Kidney (tissue), 14 donors: ENCODE data around the gene HNF1B. TPM values are rescaled to one million over a fixed set of nuclear protein-coding genes. Genes with fewer than 3 reads are reported as not detected.
A peak's percentile ranks its signal among the peaks of the same experiment; 100 is the strongest.

Experiments
- DNase-seq, 5 donors: peaks; one replicate each; pipeline ENCODE4 v3.0.0-alpha.2; 2013 to 2020
- FAIRE-seq: peaks from 2 replicates; lab custom pipeline; 2012; peaks lifted over from hg19 to GRCh38; lab: Jason Lieb, UNC
- H3K27ac ChIP-seq, 2 donors: one replicate each; pipeline ENCODE4 v1.7.0; 2013; ENCODE audit warnings: low read depth in 2 of 2, low read length in 2 of 2, inconsistent platforms in 1 of 2
- H3K27me3 ChIP-seq: one replicate; pipeline ENCODE4 v1.7.1; 2013; ENCODE audit warnings: low read length, inconsistent platforms; ENCODE audit not compliant: control insufficient read depth, insufficient read depth
- H3K36me3 ChIP-seq, 3 donors: one replicate each; pipeline versions ENCODE4 v1.7.0 to v1.7.1; 2013; ENCODE audit warnings: low read length in 3 of 3, control low read depth in 1 of 3, inconsistent platforms in 1 of 3; ENCODE audit not compliant: insufficient read depth in 3 of 3, control insufficient read depth in 2 of 3
- H3K4me1 ChIP-seq, 3 donors: one replicate each; pipeline versions ENCODE4 v1.7.0 to v1.7.1; 2013; ENCODE audit warnings: low read length in 3 of 3, inconsistent platforms in 1 of 3, low read depth in 1 of 3; ENCODE audit not compliant: control insufficient read depth in 2 of 3, insufficient read depth in 2 of 3
- H3K4me3 ChIP-seq, 3 donors: one replicate each; pipeline versions ENCODE4 v1.7.0 to v1.8.1; 2013; ENCODE audit warnings: low read length in 3 of 3, control low read depth in 1 of 3, inconsistent platforms in 1 of 3
- H3K9ac ChIP-seq, 3 donors: one replicate each; pipeline versions ENCODE4 v1.7.0 to v1.7.1; 2013; ENCODE audit warnings: low read length in 3 of 3, control low read depth in 1 of 3, inconsistent platforms in 1 of 3
- H3K9me3 ChIP-seq, 3 donors: one replicate each; pipeline versions ENCODE4 v1.7.0 to v1.7.1; 2013; ENCODE audit warnings: low read length in 3 of 3, control low read depth in 1 of 3, inconsistent platforms in 1 of 3; ENCODE audit not compliant: control insufficient read depth in 2 of 3, insufficient read depth in 1 of 3
- CTCF ChIP-seq: IDR thresholded peaks from 3 replicates; pipeline ENCODE4 v1.5.1; 2012; ENCODE audit warnings: mild to moderate bottlenecking, moderate library complexity, borderline replicate concordance; ENCODE audit not compliant: insufficient read depth; ENCODE audit errors: extremely low read depth
- intact Hi-C: fragments of 100-400 bp; cut with DNase I; formaldehyde crosslinking; loops from one replicate; pipeline ENCODE4 v1.11.1; 2022
- polyA plus RNA-seq: library from polyadenylated mRNA; stranded (reverse); fragments of 350-450 nt; fragmentation: Illumina TruSeq; extraction: RNeasy Lipid Tissue Mini Kit (QIAGEN cat#74804); gene quantifications from one replicate; pipeline ENCODE4 v1.2.3, GENCODE V29; 2014; ENCODE audit warnings: low read depth, low replicate concordance; ENCODE audit not compliant: insufficient read depth
- total RNA-seq: library from RNA; stranded (reverse); fragmentation: NEBNext Ultra II Directional; extraction: Animal tissue kit (Norgen Biotek cat#: 25700); gene quantifications from one replicate; pipeline ENCODE4 v1.2.1, GENCODE V29; 2021
- donor health status: control.
- donor health status: control.
- donor health status: control.
- donor health status: control.
- donor health status: control.
- donor health status: DM: yes; HTN: yes; CAD: no.
- donor health status: Normal renal cell carcinoma (clear cell type).

HNF1B gene
- total and polyA plus RNA-seq, 2 donors from 2014 or later: 84.1 to 185 TPM

DNA sequence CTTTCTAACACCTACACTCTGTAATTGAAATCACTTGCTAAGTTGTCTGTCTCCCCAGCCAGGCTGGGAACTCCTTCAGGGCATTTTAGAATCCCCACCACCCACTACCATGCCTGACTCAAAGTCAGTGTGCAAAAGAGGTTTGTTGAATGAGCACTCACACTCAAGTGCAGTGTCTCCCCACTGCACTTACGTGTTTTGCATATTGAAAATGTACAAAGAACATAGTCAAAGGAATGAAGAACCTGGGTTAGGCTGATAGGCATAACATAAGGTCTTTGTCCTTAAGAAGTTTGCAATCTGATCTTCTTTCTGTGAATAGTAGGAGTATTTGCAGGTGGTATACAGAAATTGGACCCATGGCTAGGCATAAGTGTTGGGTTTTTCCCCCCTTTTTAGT is 67.8 kb downstream of the HNF1B start:
- DNase-seq: no peak
- H3K9ac ChIP-seq: no peak overlapping the region
- peaks cover 0 to 4% (median 4%) of the 10 kb centered on the region in 3 donors for H3K4me1 ChIP-seq
- no peak overlapping the region for H3K27ac ChIP-seq
- TF ChIP-seq CTCF: no peak
- no peak for FAIRE-seq
- no peaks in the 10 kb centered on the region for H3K9me3 ChIP-seq
- intact Hi-C loops: no loop called here
- no peaks in the 10 kb centered on the region for H3K27me3 ChIP-seq
- H3K4me3 ChIP-seq: no peak overlapping the region
- no peaks in the 10 kb centered on the region for H3K36me3 ChIP-seq

- peak in 4 of 5 donors; percentile 71 to 88 (median 84) for DNase-seq
- no peak overlapping the region for H3K9ac ChIP-seq
- intact Hi-C loops: no loop called here
These were observed 68.5 kb downstream of the HNF1B start for GRCh38 chr17:37676115-37676925.

GRCh38 chr17:37674511-37674910 is 70.3 kb downstream of the HNF1B start:
- Histone ChIP-seq H3K36me3 (no peaks in the 10 kb centered on the region), H3K27me3 (no peaks in the 10 kb centered on the region), H3K4me3 (no peak overlapping the region), H3K9me3 (no peaks in the 10 kb centered on the region), H3K9ac (no peak overlapping the region), H3K4me1 (peaks cover 0 to 4% (median 4%) of the 10 kb centered on the region in 3 donors), H3K27ac (no peak overlapping the region)
- no peak for TF ChIP-seq CTCF
- DNase-seq (no peak), FAIRE-seq (no peak)
- intact Hi-C loops: no loop called here

More at GRCh38 chr17:37676115-37676925, 68.5 kb downstream of the HNF1B start:
- peaks cover 0 to 4% (median 4%) of the 10 kb centered on the region in 3 donors for H3K4me1 ChIP-seq
- FAIRE-seq: no peak
- no peak overlapping the region for H3K27ac ChIP-seq
- no peaks in the 10 kb centered on the region for H3K36me3 ChIP-seq
- no peak for TF ChIP-seq CTCF
- no peaks in the 10 kb centered on the region for H3K9me3 ChIP-seq
- H3K4me3 ChIP-seq: no peak overlapping the region
- no peaks in the 10 kb centered on the region for H3K27me3 ChIP-seq
